ENCODE measurements around the gene ZNF8. TPM values are rescaled to one million over a fixed set of nuclear protein-coding genes. Genes with fewer than 3 reads are reported as not detected.

The ZNF8 gene
- total and polyA plus RNA-seq, 2 of the 4 experiments (the other 2 are of a cell fraction) = 2.1 to 3.9 TPM

DNA sequence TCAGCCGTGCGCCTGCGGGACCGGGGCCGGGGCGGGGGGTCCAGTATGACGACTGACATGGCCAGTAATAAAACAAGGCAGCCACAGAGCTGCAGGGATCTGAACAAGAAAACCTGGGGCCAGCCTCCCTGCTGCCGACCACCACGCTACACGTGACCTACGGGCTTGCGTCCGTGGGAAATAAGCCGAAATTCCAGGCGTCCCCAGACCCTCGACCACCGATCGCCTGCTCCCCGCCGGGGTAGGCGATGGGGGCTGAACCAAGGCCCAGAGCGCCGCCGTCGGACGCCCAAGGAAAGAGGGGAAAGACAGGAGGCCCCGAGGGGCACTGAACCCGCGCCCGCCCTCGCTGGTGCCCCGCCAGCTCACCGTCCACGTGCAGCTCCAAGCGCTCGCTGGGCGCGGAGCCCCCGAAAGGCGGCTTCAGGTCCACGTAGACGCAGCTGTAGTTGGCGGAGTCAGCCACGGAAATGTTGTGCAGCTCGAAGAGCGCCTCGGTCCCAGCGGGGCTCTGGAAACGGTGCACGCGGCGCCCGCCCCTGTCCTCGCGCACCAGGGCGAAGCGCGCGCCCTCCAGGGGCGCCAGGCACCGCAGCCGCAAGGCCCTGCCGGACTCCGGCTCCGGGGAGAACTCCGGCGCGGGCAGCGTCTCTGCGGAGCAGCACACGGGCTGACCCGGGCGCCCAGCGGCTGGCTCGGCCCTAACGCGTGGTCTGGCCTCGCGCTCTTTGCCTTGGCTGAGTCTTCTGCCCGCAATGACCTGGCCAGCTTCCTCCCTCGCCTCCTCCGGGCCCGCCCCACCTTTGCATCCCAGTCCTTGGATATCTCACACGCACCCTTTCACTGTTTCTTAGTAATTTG, 71.5 kb downstream of the ZNF8 start:
- WGBS, 2 experiments (ENCODE audit: extremely low coverage in 2 of 2, insufficient read length in 1 of 2) = 42% methylated on average over 46 of the region's 84 CpGs; no CpG with 5 or more reads in 1 of the 2 experiments
- TF ChIP-seq MAFK (IDR thresholded peaks at IDR 0.05; ENCODE audit: low read depth, low read length) (no peak), CHD1 (IDR thresholded peaks at IDR 0.05; ENCODE audit: low read depth, low read length) (no peak), NFE2L2 (IDR thresholded peaks at IDR 0.05; ENCODE audit: low read depth, low read length) (no peak), MAZ (IDR thresholded peaks at IDR 0.05; ENCODE audit: borderline replicate concordance, low read depth, low read length) (no peak), MXI1 (IDR thresholded peaks at IDR 0.05; ENCODE audit: borderline replicate concordance, low read depth, low read length) (no peak)
- BruUV-seq (replicated peaks) = no TSS peak

More for the DNA sequence above, 71.5 kb downstream of the ZNF8 start:
- H2AK9ac ChIP-seq (replicated peaks; ENCODE audit: low read depth, low read length, poor library complexity) = no peak overlapping the region
- ChIA-PET CTCF (no interaction called here), POLR2A (ENCODE audit: unreplicated experiment) (interaction anchor here (0.7 kb wide), 1 partner anchor 12 kb away, joined by 3 read pairs; the partner anchor contains the start of gene ZNF497)
- no peak overlapping the region for H2AFZ ChIP-seq (replicated peaks; ENCODE audit: low read length, poor library complexity)
- H3K18ac ChIP-seq (ENCODE audit: low read depth, low read length) = no peak overlapping the region
- peaks cover 8% of the 10 kb centered on the region for H4K20me1 ChIP-seq (ENCODE audit: insufficient read depth, low read length)
- no peak overlapping the region for H3K23ac ChIP-seq (ENCODE audit: low read depth, low read length)
- DNase-seq (no peak), ATAC-seq (ENCODE audit: low read depth) (no peak)
- H3K9me1 ChIP-seq (ENCODE audit: insufficient read depth, low read length) = peaks cover 8% of the 10 kb centered on the region; the same call in 1 of the 2 replicates
- no peak overlapping the region for H3K4me2 ChIP-seq (ENCODE audit: low read depth, low read length)
- in situ Hi-C loops (cut with MboI; ENCODE audit: low sequenced_read_pairs) (no loop called here), dilution Hi-C loops (cut with HindIII; ENCODE audit: low sequenced_read_pairs, unreplicated experiment) (no loop called here), intact Hi-C loops (cut with micrococcal nuclease) (no loop called here)
- no peak overlapping the region for H3K4me3 ChIP-seq (ENCODE audit: insufficient read depth, low read depth, low read length)
- H3K9me3 ChIP-seq (ENCODE audit: control insufficient read depth, insufficient read depth, low read length) = no peaks in the 10 kb centered on the region
- peaks cover 11% of the 10 kb centered on the region; the same call in 1 of the 2 replicates for H3K36me3 ChIP-seq (ENCODE audit: control insufficient read depth, insufficient read depth, low read length)
- H3K27ac ChIP-seq (ENCODE audit: insufficient read depth, low read length) = no peak overlapping the region
- no peak overlapping the region for H2AK5ac ChIP-seq (ENCODE audit: low read depth, low read length)
- H4K91ac ChIP-seq (ENCODE audit: insufficient read depth, low read depth, low read length) = no peak overlapping the region
- H3K56ac ChIP-seq (ENCODE audit: extremely low read depth, insufficient read depth, low read length) = no peak overlapping the region
- H3K4me1 ChIP-seq (ENCODE audit: control insufficient read depth, insufficient read depth, low read length) = peaks cover 6% of the 10 kb centered on the region; the same call in 1 of the 2 replicates
- H3K79me1 ChIP-seq (ENCODE audit: low read depth in 1 of 2, low read length in 2 of 2) = peaks cover 12 to 51% of the 10 kb centered on the region in 2 experiments
- no peak overlapping the region for H2BK5ac ChIP-seq (ENCODE audit: low read depth, low read length, poor library complexity, severe bottlenecking)
- H3K14ac ChIP-seq (replicated peaks; ENCODE audit: low read depth, low read length) = no peak overlapping the region
- no peak overlapping the region for H2BK15ac ChIP-seq (ENCODE audit: low read depth, low read length)
- H3K9ac ChIP-seq (ENCODE audit: low read depth, low read length) = no peak overlapping the region
- no peak overlapping the region for H3K4ac ChIP-seq (ENCODE audit: low read depth, low read length)
- H4K5ac ChIP-seq (ENCODE audit: low read depth, low read length) = no peak overlapping the region
- no peaks in the 10 kb centered on the region for H3K27me3 ChIP-seq (ENCODE audit: control insufficient read depth, insufficient read depth, low read length)
- H2BK20ac ChIP-seq (ENCODE audit: low read depth, low read length) = no peak overlapping the region
- H4K8ac ChIP-seq (ENCODE audit: low read depth in 2 of 2, low read length in 2 of 2) = no peak overlapping the region
- no peak overlapping the region for H2BK120ac ChIP-seq (ENCODE audit: low read depth, low read length)
